KG1 (cell line): Measurements from ENCODE around the gene ABCA3.

Experiments
- DNase-seq: peaks from one replicate; lab custom pipeline; 2025; lab: John Stamatoyannopoulos, UW

Gene ABCA3

DNA sequence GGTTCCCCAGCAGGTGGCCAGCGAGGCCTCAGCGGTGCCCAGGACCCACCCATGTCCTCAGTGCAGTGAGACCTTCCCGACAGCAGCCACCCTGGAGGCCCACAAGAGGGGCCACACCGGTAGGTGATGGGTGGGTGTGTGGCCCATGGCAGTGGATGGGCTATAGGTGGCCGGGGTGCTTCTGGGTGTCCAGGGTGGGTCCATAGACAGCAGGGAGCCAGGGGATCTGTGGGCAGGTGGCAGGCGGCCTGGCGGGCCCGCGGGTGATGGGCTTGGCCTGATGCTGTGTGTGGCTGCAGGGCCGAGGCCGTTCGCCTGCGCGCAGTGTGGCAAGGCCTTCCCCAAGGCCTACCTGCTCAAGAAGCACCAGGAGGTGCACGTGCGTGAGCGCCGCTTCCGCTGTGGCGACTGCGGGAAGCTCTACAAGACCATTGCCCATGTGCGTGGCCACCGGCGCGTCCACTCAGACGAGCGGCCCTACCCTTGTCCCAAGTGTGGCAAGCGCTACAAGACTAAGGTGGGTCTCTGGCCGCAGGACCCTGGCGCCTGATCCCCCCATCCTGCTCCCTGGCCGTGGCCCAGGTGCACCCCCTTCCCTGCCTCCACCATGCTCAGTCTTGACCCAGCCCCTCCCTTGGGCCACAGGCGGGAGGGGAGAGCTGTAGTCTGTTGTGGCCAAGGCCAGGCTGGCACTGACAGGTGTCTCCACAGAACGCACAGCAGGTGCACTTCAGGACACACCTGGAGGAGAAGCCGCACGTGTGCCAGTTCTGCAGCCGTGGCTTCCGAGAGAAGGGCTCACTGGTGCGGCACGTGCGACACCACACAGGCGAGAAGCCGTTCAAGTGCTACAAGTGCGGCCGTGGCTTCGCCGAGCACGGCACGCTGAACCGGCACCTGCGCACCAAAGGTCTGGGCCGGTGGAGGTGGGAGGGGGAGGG lies 106.4 kb downstream of the ABCA3 start:
- no peak for DNase-seq

DNA sequence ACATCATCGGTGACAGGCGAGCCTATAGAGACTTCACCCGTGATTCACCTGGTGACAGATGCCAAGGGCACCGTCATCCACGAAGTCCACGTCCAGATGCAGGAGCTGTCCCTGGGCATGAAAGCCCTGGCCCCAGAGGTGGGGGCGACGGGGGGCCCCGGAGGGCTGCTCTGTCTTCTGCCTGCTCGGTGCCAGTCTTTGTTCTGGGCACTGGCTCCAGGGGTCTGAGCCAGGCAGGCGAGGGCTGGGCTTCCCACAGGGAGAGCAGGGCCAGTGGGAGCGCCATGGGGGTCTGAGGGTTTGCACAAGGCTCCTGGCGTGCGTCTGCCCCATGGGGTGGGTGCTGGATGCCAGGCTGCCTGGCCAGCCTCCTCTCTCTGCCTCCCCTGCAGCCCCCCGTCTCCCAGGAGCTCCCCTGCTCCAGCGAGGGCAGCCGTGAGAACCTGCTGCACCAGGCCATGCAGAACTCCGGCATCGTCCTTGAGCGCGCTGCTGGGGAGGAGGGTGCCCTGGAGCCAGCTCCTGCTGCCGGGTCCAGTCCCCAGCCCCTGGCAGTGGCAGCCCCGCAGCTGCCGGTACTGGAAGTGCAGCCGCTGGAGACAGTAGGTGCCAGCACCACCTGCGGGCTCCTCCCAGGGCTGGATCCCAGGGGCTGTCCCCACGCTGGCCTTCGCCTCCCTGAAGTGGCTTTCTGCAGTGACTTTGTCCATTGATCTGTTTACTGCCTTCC lies 107.3 kb downstream of the ABCA3 start:
- no peak for DNase-seq

DNA sequence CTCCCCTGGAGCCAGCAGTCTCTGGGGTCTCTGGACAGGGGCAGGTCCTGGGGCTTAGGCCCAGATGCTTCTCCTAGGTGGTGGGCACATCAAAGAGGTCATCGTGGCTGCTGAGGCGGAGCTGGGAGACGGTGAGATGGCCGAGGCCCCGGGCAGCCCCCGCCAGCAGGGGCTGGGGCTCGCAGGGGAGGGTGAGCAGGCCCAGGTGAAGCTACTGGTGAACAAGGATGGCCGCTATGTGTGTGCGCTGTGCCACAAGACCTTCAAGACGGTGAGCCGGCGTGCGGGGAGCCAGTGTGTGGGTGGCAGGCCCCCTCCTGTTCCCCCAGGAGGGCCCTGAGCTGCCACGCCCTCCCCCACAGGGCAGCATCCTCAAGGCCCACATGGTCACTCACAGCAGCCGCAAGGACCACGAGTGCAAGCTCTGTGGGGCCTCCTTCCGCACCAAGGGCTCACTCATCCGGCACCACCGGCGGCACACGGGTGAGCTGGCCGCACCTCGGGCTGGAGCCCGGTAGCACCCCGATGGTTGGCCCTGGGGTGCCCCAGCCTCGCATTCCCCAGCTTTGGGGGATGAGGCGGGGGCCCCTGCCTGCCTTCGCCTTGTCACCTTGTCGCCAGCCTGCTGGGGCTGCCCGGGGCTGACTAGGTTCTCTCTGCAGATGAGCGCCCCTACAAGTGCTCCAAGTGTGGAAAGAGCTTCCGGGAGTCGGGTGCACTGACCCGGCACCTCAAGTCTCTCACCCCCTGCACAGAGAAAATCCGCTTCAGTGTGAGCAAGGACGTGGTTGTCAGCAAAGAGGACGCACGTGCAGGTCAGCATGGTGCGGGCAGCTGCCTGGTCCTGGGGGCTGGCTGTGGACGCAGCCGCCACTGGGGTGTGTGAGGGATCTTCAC lies 108.2 kb downstream of the ABCA3 start:
- DNase-seq, result no peak

DNA sequence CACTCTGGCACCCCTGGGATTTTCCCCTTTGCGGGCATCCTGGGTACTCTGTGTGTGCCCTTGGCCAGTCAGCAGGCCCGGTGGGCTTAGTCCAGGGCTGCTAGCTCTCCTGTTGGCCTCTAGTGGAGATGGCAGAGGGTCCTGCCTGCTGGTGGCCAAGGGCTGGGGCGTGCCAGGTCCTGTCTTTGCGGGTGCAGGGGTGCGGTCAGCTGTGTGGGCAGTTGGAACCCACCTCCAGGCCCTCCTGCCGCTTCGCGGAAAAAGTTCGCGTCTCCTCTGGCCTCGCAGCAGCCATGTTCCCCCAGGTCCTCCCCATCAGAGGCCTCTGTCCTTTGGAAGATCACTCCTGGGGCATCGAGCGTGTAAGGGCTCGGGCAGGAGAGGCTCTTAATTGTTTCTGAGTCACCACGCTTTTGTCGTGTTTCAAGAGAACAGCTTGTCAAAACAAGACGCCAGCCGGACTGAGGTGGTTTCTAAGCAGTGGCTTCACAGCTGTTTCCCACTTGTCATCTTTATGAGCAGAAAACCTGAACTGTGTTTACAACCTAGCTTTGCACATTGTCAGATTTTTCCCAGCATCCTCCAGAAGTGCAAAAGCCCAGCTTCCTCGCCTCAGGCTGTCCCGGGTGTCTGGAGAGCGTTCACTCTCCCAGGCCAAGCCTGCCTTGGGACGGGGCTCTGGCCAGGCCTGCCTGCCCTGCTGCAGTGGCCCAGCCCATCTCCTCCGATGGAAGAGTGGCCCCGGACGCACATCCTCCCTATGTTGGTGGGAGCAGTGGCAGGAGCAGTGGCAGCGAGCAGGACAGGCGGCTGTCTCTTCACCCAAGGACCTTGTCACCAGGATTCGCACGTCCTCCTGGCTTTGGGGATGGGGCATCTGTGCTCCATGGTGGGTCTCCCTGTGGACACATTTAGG lies 109.3 kb downstream of the ABCA3 start:
- DNase-seq, result no peak

DNA sequence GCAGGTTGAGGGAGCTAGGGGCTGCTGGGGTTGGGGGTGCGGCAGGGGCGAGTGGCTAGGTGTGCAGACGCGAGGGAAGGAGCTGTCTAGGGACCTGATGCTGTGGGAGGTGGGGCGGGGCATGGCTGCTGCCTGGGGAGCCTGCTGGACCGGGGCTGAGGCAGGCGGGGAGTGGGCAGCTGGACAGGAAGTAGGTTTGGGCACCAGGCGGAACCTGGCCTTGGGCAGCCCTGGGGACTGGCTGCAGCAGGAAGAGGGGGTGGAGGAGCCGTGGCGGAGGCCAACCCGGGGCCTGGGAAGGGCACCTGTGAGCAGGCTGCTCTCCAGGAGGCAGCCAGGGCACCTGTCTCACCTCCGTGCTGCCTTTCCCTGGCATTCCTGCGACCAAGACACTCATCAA lies 110.2 kb downstream of the ABCA3 start:
- no peak for DNase-seq

DNA sequence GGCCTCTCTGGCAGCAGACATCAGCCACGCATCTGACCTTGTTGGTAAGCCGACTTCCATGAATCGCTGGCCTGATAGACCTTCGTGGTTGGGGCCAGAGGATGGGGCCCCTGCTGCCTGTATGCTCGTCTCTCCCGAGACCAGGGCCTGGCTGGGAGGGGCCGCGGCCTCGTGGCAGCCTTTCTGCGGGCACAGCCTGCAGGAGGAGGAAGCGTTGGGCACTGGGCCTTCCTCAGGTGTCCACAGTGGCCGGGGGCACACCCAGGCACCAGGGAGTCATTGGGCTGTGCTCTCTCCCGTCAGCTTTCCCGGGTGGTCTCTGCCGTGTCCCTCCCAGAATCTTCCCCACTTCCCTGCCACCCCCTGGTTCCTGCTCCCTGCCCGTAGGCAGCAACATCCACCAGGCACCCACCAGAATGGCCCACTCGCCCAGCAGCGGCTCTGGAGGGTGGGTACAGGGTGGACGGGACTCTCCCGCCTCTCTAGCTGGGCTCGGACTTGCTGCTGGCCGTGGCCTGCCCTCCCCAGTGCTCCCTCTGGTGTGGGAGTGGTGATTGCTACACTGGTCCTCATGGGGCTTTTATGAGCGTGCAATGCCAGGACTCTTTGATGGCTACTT lies 110.8 kb downstream of the ABCA3 start:
- DNase-seq, result no peak

DNA sequence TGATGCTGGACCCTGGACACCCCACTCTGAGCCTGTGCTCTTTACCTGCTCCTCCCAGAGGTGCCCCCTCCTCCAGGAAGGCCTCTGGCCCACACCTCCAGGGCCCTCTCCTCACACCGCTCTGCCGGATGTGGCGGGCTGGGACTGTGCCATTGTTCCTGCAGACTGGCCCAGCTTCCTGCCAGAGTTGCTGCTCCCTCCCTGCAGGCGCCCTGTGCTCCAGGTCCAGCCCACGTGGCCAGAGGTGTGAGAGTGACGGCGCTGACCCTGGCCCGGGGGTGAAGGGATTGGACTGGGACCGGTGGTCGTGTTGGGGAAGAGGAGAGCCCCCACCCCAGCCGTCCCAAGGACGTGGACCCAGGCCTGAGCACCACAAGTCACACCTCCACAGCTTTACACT lies 111.4 kb downstream of the ABCA3 start:
- no peak for DNase-seq

DNA sequence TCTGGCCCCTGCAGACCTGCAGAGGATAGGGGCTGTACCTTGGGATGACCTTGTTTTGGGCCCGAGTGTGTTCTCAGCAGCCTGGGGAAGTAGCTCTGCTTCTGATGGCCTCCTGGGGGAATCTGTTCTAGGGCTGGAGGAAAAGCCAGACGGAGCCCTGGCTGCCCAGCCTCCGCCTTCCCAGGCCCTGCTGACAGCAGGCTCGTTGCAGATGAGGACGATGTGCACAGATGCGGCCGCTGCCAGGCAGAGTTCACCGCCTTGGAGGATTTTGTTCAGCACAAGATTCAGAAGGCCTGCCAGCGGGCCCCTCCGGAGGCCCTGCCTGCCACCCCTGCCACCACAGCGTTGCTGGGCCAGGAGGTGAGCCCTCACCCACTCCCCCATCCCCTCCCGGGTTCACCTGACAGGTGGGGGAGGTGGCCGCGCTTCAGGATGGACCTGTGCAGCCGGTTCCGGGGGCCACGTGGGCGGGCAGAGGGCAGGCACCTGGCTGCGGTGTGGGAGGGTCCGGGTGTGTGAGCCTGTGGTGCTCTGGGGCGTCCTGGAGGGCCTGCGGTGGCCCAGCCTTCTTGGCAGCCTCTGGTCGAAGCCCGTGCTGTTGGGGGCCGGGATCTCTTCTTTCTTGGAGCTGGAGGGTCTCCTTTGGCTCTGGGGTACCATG lies 112.2 kb downstream of the ABCA3 start:
- no peak for DNase-seq

DNA sequence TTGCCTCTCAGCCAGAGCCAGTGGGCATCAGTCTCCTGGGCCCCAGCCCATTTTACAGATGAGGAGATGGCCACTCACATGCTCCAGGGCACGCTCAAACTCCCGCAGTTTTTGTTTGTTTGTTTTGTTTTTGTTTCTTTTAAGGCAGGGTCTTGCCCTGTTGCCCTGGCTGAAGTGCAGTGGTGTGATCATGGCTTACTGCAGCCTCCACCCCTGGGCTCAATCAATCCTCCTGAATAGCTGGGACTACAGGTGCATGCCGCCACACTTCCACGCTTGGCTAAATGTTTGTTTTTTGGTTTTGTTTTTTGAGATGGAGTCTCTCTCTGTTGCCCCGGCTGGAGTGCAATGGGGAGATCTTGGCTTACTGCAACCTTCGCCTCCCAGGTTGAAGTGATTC lies 113.6 kb downstream of the ABCA3 start:
- DNase-seq, result no peak

DNA sequence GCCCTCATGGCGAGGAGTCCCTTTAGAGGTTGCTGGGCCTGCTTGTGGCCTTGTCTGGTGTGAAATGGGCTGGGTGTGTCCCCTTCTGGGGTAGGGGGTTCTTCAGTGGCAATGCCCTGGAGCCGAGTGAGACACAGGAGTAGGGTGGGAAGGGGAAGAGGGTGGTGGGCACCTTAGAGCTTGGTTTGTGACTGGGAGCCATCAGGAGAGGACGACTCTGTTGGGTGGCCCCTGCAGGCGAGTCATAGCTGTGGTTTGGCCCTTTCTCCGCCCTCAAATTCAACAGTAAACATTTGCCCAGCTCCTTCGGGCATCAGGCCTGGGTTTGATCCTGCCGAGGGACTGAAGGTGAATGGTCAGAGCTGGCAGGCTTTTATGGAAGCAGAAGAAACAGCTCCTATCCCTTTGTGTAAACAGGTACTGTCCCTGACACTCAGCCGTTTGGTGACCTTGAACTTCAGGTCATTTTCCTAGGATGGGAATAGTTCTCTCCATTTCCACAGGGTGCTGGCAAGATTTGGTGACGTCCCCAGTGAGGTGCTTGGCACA lies 114.2 kb downstream of the ABCA3 start:
- DNase-seq, result no peak
